ENCODE data around the gene OPCML.

The OPCML gene

DNA sequence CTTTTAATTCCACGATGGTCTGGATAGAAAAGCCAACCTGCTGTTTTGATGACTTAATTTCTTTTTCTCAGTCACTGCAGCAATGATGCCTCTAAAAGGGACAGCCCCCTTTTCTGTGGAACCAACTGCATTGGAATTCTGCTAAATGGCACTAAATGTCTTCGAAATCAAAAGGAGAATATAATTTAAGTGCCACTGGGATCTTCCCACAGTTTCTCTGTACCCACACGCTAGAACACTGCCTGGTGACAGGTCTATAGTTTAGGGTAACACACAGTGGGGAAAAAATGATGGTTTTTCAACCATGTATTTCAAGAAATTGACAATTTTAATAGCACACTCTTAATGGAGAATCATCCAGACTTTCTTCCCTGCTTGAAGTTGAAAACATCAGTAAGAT lies 182.3 kb downstream of the OPCML start:
- no peak for DNase-seq

DNA sequence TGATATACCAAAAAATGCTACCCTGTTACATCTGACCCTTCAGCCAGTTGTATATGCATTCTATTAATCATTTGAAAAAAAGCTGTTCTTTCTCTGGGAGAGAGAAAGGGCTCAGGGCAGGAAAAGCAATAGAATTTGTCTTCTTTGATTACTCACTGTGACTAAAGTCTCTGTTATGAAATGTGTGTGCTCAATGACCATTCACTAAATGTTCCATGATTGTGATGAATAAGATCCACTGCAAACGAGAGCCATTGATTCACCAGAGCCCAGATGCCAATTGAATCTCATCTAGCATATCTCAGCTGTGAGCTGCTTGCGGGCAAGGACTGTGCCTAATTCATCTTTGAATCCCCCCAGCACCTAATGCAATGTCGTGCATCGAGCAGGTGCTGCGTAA lies 184.3 kb downstream of the OPCML start:
- DNase-seq, result no peak

DNA sequence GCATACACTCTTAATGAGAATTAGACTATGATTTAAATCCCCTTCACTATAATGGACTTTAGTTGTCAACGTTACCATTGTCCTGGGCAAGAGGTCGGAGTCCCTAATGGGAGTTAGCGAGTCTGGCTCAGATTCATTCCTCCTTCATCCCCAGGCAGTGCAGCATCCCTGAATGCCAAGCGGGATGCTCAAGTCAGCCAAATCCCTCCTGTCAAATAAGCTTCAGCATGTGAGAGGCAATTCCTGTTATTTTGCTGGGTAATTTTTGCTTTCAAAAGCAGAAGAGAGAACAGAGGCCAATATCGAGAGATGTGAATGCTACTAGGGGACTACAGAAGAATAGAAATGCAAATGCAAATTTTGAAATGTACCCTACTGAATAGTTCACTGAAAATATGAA lies 186.2 kb downstream of the OPCML start:
- no peak for DNase-seq

DNA sequence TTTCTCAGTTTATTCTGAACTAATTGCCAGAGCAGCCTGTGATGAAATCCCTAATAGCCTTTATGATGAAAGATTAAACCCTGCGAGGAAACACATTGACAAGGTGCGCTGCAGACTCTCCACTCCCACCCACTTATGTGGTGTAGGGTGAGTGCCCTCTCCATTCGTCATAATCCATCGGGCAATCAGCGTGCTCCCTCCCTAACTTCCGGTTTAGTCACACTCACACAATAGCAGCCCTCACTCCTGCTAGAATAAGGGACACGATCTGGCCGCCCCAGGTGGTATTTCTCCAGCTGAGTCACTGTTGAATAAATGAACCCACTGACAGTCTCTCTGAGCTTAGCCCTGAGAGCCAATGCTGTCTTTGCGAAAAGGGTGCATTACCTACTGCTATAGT lies 188.3 kb downstream of the OPCML start:
- DNase-seq, result peak; percentile 6

DNA sequence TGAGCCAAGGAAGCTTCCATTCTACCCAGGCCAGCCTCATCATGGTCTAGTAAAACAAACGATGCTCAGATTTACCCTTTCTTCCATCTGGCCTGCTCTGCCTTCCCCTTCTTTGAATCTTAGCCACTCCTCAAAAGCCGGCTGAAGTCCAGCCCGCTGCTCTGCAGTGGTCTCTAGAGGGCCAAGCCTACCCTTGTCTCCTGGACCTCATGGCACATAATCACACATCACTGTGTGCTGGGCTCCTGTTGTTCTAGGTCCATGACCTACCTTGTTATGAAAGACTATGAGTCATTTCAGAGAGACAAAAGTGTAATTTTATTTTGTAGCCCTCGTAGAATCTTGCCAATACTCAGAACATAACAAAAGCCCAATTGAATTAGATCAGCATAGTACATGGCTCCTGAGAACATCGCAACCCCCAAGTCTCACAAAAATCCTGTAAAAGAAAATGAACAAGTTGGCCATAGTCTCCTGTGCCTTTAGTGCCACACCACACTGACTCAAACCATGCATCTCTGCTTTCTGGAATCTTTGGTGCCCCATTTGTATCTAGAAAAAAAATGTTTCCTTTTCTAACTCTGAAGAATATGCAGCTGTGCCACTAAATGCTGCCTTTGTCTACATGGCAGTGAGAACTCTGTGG lies 192.7 kb downstream of the OPCML start:
- no peak for DNase-seq

DNA sequence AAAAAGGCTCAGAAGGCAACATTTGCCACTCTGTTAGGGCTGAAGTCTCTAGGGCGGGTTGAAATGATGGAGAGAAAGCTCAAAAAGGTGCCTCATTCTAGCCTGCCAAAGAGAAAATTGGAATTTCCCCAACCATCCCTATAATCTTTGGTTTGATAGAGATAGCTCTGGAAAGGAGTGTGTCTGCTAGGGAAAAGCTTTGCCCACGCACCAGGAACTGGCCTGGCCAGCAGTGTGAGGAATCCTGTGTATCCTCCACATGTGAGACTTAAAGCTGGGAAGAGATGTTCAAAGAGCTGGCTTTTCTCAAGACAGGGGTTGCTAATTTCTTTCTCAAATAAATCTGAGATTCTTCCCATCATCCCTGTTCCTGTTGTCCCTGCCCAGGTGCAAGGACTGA lies 193.7 kb downstream of the OPCML start:
- no peak for DNase-seq

DNA sequence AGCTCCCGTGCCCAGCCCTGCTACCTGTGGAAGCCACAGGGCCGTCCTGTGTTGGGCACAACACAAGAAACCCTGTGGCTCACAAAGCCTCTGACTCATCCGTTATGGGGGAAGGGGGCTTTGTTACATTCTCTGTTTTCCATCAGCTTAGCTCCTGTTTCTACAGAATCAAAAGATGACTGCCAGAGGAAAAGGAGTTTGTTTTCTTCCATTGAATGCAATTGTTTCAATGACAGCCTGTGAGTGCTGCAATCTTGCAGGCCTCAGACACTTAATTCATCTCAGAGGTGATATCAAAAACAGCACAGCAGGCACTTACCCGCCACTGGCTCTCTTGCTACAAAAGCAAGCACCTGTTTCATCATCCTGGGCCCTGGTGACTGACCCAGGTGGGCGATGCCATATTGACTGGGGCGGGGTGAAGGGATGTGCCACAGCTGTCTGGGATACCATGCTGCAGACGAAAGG lies 194.3 kb downstream of the OPCML start:
- no peak for DNase-seq

DNA sequence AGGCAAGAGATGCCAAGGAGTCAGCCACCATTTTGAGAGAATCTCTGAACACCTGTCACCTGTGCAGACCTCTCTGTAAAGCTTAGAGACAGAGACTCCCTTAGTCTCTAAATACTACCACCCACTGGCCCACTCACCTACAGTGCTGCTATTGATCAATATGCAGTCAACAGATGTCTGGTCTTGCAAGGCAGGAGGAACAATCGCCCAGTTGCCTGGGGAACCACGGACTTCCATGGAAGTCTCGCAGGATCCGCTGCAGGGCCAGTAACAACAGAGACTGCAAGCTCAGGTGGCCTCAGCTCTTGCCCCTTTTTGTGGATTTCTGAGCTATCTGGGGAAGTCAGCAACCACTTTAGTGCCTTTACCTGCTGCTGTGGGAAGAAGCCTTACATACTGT lies 195.1 kb downstream of the OPCML start:
- no peak for DNase-seq

DNA sequence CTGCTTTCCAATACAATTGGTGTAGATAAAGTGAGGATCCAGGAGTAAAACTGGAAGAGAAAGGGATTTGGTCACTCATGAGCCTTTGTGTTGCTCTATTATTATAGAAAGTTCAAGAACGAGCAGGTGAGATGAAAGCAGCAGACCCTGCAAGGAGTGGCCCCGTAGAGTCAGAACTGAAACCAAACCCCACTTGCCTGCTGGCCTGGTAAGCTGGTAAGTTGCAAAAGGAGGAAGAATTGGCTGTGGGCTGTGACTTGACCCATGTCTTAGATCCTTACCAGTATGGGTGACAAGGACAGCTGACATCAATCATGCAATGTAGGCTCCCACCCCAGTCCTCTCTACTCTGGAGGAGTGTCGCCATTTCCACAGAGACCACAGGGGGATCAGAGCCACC lies 201.3 kb downstream of the OPCML start:
- DNase-seq, result no peak

DNA sequence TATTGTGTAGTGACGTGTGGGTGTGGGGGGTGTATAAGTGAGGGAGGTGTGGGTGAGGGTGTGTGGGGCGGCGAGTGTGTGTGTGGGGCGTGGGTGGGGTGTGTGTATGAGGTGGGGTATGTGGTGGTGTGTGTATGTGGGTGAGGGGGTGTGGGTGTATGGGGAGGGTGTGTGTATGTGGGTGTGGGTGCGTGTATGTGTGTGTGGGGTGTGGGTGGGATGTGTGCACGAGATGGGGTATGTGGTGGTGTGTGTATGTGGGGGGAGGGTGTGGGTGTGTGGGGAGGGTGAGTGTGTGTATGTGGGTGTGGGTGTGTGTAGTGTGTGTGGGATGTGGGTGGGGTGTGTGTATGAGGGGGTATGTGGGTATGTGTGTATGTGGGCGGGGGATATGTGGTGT lies 205.5 kb downstream of the OPCML start:
- DNase-seq, result no peak

DNA sequence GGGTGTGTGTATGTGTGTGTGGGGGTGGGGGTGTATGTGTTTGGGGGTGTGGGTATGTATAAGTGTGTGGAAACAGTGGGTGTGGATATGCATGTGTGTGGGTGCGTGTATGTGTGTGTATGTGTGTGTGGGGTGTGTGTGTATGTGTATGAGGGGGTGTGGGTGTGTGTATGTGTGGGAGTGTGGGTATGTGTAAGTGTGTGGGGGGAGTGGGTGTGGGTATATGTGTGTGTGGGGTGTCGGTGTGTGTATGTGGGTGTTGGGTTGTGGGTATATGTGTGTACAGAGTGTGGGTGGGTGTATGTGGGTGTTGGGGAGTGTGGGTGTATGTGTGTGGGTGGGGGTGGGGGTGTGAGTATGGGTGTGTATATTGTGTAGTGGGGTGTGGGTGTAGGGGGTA lies 206.0 kb downstream of the OPCML start:
- no peak for DNase-seq

DNA sequence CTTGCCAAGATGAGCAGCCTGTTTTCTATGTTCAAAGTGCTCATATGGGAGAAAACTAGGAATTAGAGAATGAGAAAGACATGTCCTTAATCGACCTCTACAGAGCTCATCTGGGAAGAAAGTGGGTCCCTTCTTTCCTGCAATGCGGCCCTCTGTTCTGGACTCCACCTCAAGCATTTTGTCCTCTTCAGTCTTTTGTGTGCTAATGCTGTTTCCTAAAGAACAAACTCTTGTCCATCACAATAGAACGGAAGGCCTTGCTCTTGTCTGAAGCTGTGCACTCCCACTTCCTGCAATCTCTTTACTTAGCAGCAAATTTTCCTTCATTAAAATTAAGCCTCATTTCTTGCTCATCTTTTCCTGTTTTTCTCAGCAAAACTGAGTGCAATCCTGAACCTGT lies 206.6 kb downstream of the OPCML start:
- no peak for DNase-seq

DNA sequence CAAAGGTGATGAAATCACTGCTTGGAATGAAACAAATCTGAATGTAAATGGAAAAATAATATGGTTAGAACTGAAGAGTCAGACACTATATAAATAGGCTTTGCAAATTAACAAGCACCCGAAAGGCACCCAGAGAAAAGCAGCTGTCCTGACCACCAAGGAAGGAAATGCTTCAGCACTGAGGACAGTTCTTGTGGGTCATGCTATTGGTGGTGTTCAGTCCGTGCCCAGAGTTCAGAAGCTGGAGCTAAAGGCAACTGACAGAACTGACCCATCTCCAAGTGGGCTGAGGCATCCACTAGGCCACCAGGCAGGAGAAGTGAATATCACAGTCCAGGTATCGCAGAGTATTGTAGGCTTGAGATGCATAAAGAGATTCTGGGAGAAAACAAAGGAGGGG lies 208.9 kb downstream of the OPCML start:
- DNase-seq, result no peak

DNA sequence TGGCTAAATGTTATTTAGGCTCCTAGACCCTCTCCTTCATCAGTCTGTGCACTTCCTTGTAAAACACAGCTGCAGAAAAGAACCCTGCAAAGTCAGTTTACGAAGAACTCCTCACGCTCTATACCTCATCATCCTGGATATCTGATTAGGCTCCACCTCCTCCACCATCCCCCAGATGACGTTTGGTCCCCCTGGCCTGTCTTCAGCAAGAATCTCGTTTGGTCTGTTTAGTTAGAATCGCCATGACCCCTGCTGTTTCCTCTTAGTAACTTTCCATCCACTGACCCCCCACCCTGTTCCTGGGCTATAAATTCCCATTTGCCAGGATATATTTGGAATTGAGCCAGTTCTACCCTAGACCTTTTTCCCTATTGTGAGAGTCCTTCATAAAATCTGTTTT lies 214.1 kb downstream of the OPCML start:
- no peak for DNase-seq

DNA sequence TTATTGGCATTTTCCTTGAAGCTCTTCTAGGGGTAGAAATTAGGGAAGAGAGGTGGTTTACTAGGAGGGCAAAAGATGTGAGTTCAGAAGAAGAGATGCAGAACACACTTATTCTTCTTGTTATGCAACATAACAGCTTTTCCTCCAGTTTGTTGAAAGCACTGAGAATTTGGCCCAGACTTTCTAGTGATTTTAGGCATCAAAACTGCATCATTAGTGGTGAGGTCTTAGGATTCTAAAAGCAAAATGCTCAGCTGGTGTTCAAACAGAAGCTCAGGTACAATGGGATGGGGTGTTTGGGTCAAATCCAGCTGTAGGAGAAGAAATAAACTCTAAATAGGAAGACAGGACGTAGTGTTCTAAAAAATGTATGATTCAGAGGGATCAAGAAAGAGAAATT lies 221.1 kb downstream of the OPCML start:
- no peak for DNase-seq

DNA sequence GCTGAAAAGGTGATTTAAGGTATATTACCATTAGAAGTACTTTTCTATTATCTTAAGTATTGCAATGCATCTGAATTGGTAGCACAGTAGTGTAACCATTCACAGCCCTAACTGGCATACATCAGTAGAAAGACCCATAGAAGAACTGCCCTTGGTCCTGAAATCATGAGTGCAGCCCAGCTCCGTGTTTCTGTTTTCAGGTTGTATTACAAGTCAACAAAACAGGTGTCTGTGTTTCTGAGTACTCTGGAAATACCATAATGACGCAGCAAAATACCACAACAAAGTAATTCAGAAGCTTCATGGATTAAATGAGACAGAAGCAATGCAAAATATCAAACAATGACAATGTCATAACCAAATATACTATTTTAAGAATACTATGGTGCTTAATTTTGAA lies 226.3 kb downstream of the OPCML start:
- DNase-seq, result no peak

DNA sequence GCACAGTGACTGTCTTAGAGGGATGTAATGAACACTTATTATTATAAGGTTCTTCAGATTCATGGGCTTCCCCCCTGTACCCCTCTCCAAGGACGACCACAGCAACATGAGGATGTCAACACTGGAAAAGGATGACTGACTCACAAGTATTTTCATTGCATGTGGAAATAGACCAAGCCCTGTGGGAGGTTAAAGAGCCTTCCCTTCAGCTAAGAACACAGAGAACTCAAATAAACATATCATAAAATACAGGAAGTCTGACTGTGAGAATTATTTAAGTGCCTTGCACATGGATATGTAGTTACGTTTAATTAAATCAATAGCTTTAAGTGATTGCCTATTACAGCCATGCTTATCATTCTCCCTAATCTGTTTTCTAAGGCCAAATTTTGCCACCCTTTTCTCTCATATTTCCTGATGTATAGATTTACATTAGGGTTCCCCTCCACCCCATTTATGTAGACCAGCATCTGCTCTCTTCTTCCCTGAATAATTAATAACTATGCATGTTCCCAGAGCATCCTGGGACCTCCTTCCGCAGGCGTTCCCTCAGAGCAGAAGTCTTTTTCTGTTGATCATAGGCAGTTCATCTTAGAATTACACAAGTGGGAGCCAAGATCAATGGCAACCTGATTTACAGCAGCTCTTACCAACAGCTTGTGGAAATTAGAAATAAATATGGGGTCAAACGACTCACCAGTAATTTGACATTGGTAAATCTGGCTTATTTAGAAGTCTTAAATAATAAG lies 226.9 kb downstream of the OPCML start:
- no peak for DNase-seq

DNA sequence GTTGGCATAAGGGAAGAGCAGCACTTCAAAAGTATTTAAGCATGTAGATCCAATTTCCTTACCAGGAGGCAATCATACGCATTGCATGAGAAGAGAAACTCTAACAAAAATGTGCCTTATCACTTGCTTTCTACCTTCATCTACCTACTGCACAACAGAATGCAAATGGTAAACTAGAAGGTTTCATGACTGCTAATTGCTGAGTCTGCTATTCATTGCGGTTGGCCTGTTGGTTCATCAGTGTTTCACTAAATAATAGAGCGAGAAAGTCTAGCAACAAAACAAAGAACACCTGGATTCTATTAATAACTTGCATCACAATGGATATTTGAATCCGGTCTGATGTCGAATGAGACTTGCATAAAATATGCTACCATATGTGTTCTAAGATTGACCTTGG lies 229.0 kb downstream of the OPCML start:
- DNase-seq, result no peak

DNA sequence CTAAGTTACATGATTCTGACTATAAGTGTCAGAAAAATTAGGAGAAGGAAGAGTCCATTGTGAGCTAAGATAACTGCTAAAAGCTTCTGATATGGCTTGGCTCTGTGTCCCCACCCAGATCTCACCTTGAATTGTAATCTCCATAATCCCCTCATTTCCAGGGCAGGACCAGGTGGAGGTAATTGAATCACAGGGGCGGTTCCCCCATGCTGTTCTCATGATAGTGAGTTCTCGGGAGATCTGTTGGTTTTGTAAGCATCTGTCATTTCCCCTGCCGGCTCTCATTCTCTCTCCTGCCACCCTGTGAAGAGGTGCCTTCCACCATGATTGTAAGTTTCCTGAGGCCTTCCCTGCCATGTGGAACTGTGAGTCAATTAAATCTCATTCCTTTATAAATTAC lies 230.2 kb downstream of the OPCML start:
- DNase-seq, result no peak

DNA sequence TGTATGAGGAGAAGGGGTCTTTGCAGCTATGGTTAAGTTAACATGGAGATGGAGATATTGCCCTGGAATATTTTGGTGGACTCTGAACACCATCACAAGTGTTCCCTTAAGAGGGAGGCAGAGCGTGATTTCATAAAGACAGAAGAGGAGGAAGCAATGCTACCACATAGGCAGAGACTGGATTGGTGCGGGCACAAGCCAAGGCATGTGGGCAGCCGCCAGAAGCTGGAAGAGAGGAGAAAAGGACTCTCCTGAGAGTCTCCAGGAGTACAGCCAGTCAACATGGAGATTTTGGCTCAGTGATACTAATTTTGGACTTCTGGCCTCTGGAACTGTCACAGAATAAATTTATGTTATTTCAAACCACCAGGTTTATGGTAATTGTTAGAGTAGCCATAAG lies 231.6 kb downstream of the OPCML start:
- DNase-seq, result no peak

DNA sequence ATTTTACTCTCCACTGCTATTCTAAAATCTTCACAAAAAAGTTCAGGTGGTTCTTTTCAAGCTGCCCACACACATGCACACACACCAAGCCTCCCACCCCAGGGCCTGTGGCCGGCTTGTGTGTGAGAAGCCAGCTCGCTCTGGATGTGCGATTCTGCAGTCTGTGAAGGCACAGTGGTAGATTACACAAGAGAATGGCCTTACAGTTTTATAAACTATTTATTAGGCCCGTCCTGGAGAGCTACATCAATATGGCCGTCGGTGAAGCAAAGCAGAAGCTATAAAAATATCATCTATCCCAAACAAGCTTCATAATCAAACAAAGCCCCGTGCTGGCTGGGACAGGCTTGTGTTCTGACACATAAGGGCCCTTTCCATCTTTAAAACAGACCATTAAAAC lies 240.5 kb downstream of the OPCML start:
- no peak for DNase-seq

DNA sequence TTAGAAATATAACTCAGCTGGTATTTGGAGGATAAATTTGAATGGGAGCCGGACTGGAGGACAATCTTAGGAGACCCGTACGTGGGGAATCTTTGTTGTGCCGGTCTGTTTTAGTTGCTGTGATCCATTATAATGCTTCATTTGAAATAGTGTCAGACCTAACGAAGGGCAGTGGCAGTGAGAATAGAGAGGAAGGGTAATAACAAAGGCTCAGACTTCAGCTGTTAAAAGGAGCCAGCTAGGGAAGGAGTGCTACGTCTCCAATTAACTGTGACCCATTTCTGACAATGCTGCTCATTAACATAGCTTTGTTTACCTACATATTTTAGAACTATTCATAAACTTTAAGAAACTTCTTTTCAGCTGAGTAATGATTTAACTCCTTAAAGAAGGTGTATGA lies 246.9 kb downstream of the OPCML start:
- DNase-seq, result no peak

DNA sequence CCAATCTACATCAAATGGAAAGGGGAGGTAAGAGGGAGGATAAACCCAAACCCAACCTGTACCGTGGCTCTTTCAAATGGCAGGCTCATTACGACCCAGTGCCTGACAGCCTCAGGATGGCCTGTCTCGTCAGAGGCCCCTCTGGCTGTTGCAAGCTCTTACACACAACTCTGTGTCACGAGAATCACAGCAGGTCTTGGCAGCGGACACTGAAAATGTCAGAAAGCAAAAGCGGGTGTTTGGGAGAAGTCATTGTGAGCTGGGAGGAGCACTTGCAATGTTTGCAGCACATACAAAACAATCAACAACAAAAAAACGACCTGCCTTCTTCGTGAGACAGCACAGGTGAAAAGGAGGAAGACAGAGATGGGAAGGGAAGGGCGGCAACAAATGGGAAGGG lies 248.1 kb downstream of the OPCML start:
- DNase-seq, result no peak

DNA sequence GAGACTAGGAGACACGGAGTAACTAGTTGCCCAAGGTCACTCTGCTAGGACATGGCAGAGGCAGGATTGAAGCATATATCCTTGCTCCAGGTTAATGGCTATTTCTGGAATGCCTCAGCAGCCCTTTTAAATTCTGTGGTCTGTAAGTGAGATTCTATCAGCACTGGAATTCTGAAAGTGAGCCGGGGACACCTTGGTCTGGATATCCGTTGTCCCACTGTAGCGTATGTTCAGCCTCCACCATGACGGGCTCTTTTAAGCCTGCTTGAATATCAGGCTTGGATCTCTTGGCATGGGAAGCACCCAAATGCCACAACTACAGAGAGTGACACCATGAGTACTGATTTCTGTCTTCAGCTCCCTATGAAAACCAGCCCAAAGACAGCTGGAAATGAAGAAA lies 254.4 kb downstream of the OPCML start:
- DNase-seq, result no peak

All from fibroblast of upper back skin (primary cell).